ES-I3 (cell line): ENCODE measurements around the gene PHACTR4.
"Not testable (repeated sequence)": the region's sequence is repeated elsewhere in the genome, so short reads cannot be mapped to it uniquely, and the experiment has no call there.

ENCODE experiments used
- H3K36me3 ChIP-seq: 2 replicates; pipeline ENCODE4 v1.6.1; 2013; ENCODE audit warnings: mild to moderate bottlenecking, low read length, control low read depth, moderate library complexity; ENCODE audit not compliant: insufficient read depth
- H3K4me1 ChIP-seq: 2 replicates; pipeline ENCODE4 v1.6.1; 2013; ENCODE audit warnings: mild to moderate bottlenecking, control low read depth, low read length; ENCODE audit not compliant: insufficient read depth
- H3K9ac ChIP-seq: 2 replicates; pipeline ENCODE4 v1.6.1; 2013; ENCODE audit warnings: low read depth, mild to moderate bottlenecking, low read length, moderate library complexity
- H3K9me3 ChIP-seq: 2 replicates; pipeline ENCODE4 v1.6.1; 2013; ENCODE audit warnings: mild to moderate bottlenecking, low read length, moderate library complexity; ENCODE audit not compliant: control insufficient read depth, insufficient read depth

Gene PHACTR4

GRCh38 chr1:28369371-28370238, at the start of gene PHACTR4:
Gene PHACTR4, plus strand, starts transcription at chr1:28369740. Its CDS starts 37,708 bp downstream, at chr1:28407448.
- Histone ChIP-seq H3K9ac (peak within 1 kb of the TSS; percentile 94), H3K36me3 (no peaks in the 10 kb centered on the region), H3K4me1 (peaks cover 8% of the 10 kb centered on the region), H3K9me3 (no peaks in the 10 kb centered on the region)

- Histone ChIP-seq H3K9ac (no peak overlapping the region), H3K4me1 (no peaks in the 10 kb centered on the region), H3K9me3 (no peaks in the 10 kb centered on the region), H3K36me3 (no peaks in the 10 kb centered on the region)
These were observed 47.3 kb upstream of the PHACTR4 start for GRCh38 chr1:28322194-28322593.

GRCh38 chr1:28323720-28324119, 45.8 kb upstream of the PHACTR4 start:
- Histone ChIP-seq H3K9ac (no peak overlapping the region), H3K36me3 (no peaks in the 10 kb centered on the region), H3K4me1 (no peaks in the 10 kb centered on the region), H3K9me3 (no peaks in the 10 kb centered on the region)

GRCh38 chr1:28326515-28326914, 43.0 kb upstream of the PHACTR4 start:
- Histone ChIP-seq H3K9ac (no peak overlapping the region), H3K9me3 (no peaks in the 10 kb centered on the region), H3K36me3 (peaks cover 3% of the 10 kb centered on the region), H3K4me1 (peaks cover 2% of the 10 kb centered on the region; the same call in 1 of the 2 replicates)

- no peak overlapping the region for H3K9ac ChIP-seq
- H3K9me3 ChIP-seq: no peaks in the 10 kb centered on the region
- peaks cover 3% of the 10 kb centered on the region for H3K36me3 ChIP-seq
- peaks cover 2% of the 10 kb centered on the region; the same call in 1 of the 2 replicates for H3K4me1 ChIP-seq
These were observed 42.6 kb upstream of the PHACTR4 start for GRCh38 chr1:28326984-28327383.

- H3K4me1 ChIP-seq, H3K36me3 ChIP-seq: not testable (repeated sequence)
These were observed 42.1 kb upstream of the PHACTR4 start for GRCh38 chr1:28327431-28327830.

GRCh38 chr1:28328228-28328648, 41.3 kb upstream of the PHACTR4 start:
- H3K36me3 ChIP-seq: peaks cover 9% of the 10 kb centered on the region
- H3K4me1 ChIP-seq: peaks cover 2% of the 10 kb centered on the region; the same call in 1 of the 2 replicates
- H3K9me3 ChIP-seq: no peaks in the 10 kb centered on the region
- peak overlapping the region; percentile 86; the same call in 1 of the 2 replicates for H3K9ac ChIP-seq

More at GRCh38 chr1:28327431-28327830, 42.1 kb upstream of the PHACTR4 start:
- H3K9ac ChIP-seq, H3K9me3 ChIP-seq: not testable (repeated sequence)

GRCh38 chr1:28329395-28330153, 40.0 kb upstream of the PHACTR4 start:
- Histone ChIP-seq H3K4me1 (peaks cover 2% of the 10 kb centered on the region; the same call in 1 of the 2 replicates), H3K9ac (peak overlapping the region; percentile 86), H3K36me3 (peaks cover 14% of the 10 kb centered on the region), H3K9me3 (no peaks in the 10 kb centered on the region)

- H3K36me3 ChIP-seq: peaks cover 7% of the 10 kb centered on the region; the same call in 1 of the 2 replicates
- no peak overlapping the region for H3K9ac ChIP-seq
These were observed 30.6 kb upstream of the PHACTR4 start for GRCh38 chr1:28338897-28339296.

GRCh38 chr1:28339551-28339950, 30.0 kb upstream of the PHACTR4 start:
- no peaks in the 10 kb centered on the region for H3K4me1 ChIP-seq
- H3K9me3 ChIP-seq: no peaks in the 10 kb centered on the region
- H3K36me3 ChIP-seq: peaks cover 3% of the 10 kb centered on the region; the same call in 1 of the 2 replicates
- no peak overlapping the region for H3K9ac ChIP-seq

More at GRCh38 chr1:28338897-28339296, 30.6 kb upstream of the PHACTR4 start:
- no peaks in the 10 kb centered on the region for H3K4me1 ChIP-seq
- H3K9me3 ChIP-seq: no peaks in the 10 kb centered on the region

GRCh38 chr1:28340221-28340974, 29.1 kb upstream of the PHACTR4 start:
- Histone ChIP-seq H3K4me1 (no peaks in the 10 kb centered on the region), H3K9ac (no peak overlapping the region), H3K9me3 (no peaks in the 10 kb centered on the region), H3K36me3 (no peaks in the 10 kb centered on the region)

GRCh38 chr1:28341591-28341990, 27.9 kb upstream of the PHACTR4 start:
- Histone ChIP-seq H3K9me3 (no peaks in the 10 kb centered on the region), H3K9ac (no peak overlapping the region), H3K4me1 (no peaks in the 10 kb centered on the region), H3K36me3 (no peaks in the 10 kb centered on the region)

- no peaks in the 10 kb centered on the region for H3K36me3 ChIP-seq
- no peaks in the 10 kb centered on the region for H3K9me3 ChIP-seq
- H3K9ac ChIP-seq: no peak overlapping the region
- H3K4me1 ChIP-seq: no peaks in the 10 kb centered on the region
These were observed 26.1 kb upstream of the PHACTR4 start for GRCh38 chr1:28343405-28343804.

- H3K36me3 ChIP-seq, H3K4me1 ChIP-seq, H3K9ac ChIP-seq, H3K9me3 ChIP-seq: not testable (repeated sequence)
These were observed 16.2 kb upstream of the PHACTR4 start for GRCh38 chr1:28353248-28353810.
